HG03135 (cell line): Measurements from ENCODE around the gene EHD4.

Source experiments
- ATAC-seq: cut with Tn5 transposase; IDR thresholded peaks from one replicate; pipeline ENCODE4 v1.9.1; 2021; ENCODE audit warnings: mild to moderate bottlenecking, moderate library complexity; ENCODE audit not compliant: unreplicated experiment

EHD4 gene

GRCh38 chr15:41958002-41958420 is 14.3 kb downstream of the EHD4 start:
- ATAC-seq: no peak

- no peak for ATAC-seq
Observed at GRCh38 chr15:41957021-41957897, 15.1 kb downstream of the EHD4 start.

GRCh38 chr15:41955807-41956525 is 16.4 kb downstream of the EHD4 start:
- ATAC-seq: no peak

DNA sequence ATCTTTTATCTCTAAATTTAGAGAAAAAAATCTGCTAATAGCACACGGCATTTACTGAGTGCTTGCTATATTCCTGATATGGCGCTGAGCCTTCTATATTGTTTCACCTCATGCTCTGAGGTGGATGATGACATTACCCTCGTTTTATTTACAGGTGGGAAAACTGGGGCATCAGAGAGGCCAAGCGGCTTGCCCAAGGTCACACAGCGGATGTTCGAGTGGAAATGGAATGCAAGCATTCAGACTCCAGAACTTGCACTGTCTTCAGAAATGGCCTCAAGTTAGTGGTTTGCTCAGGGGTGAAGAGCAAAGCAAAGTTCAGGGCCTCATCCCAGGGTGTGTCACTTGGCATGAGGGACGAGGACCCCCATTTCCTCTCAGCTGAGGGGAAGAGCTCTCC is 17.3 kb downstream of the EHD4 start:
- no peak for ATAC-seq

GRCh38 chr15:41954036-41954435 is 18.3 kb downstream of the EHD4 start:
- no peak for ATAC-seq

DNA sequence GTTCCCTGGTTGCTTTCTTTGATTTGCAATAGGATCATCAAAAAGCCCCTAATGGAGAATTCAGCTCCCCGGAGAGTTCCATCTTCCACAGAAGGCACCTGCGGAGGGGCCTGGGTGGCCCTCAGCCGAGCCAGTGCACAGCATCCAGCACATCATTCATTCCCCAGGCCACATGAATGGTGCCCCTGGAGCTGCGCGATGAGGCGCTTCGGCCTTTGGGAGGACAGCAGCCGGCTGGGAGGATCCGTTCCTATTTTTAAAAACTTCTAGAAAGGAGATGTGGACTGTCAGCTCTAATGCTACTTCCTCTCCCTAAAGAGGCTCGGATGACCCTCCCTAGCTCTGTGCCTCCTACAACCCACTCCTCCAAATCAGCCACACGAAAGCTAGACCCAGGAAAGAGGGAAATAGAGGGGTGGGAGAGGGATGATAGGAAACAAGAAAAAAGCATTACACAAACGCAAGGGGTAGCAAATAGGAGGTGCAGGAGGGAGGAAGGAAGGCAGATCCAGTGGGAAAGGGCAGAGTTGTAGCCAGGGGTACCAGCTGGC is 20.3 kb downstream of the EHD4 start:
- no peak for ATAC-seq

DNA sequence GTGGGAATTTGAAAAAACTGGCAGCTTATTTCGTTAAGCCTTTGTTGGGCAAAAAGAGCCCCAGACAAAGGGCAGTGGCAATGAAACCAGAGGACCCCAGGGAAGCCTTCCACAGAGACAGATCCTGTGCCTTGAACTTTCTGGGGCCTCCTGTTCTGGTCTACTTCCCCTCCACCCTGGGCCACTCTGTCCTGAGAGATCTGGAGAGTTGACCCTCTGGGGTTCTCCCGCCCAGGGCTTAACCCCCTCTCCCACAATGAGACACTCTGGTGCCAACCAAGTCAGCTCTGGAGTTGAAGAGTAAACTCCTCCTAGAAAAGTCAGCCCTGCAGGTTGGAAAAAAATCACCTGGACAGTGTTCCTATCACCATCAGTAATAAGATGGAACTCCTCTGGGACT is 20.8 kb downstream of the EHD4 start:
- no peak for ATAC-seq

GRCh38 chr15:41950489-41950888 is 21.9 kb downstream of the EHD4 start:
- no peak for ATAC-seq

- no peak for ATAC-seq
Observed at GRCh38 chr15:41950127-41950483, 22.3 kb downstream of the EHD4 start.

GRCh38 chr15:41949401-41950126 is 22.8 kb downstream of the EHD4 start:
- no peak for ATAC-seq

DNA sequence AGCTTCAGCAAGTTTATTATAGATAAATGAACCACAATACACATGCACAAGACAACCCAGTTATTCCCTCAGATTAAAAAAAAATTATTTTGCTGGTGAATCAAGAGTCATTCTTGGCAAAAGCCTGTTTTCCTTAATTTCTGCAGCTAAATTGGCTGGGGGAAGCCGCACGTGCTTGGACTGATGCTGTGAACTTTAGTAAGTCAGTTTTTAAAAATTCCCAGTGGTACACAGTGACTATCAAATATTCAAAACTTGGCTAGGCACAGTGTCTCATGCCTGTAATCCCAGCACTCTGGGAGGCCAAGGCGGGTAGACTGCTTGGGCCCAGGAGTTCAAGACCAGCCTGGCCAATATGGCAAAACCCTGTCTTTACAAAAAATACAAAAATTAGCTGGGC is 23.9 kb downstream of the EHD4 start:
- ATAC-seq: no peak

GRCh38 chr15:41946970-41947369 is 25.4 kb downstream of the EHD4 start:
- ATAC-seq: no peak

DNA sequence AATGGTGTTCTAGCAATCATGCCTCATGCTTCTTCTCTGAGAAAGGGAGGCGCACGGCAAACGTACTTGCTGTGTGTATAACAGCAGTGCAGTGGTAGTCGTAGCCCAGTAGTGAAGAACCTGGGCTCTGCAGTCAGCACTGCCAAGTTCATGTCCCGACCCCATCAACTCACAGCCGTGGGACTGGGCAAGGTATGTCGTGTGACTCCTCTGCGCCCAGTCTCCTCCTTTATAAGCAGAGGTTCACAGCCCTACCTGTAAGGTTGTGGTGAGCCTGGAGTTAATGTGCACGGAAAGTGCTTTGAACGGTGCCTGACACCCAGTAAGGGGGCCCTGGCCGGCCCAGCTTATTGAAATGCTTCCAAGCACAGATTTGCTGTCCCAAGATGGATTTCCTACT is 26.6 kb downstream of the EHD4 start:
- no peak for ATAC-seq

- no peak for ATAC-seq
Observed at GRCh38 chr15:41945221-41945620, 27.1 kb downstream of the EHD4 start.

DNA sequence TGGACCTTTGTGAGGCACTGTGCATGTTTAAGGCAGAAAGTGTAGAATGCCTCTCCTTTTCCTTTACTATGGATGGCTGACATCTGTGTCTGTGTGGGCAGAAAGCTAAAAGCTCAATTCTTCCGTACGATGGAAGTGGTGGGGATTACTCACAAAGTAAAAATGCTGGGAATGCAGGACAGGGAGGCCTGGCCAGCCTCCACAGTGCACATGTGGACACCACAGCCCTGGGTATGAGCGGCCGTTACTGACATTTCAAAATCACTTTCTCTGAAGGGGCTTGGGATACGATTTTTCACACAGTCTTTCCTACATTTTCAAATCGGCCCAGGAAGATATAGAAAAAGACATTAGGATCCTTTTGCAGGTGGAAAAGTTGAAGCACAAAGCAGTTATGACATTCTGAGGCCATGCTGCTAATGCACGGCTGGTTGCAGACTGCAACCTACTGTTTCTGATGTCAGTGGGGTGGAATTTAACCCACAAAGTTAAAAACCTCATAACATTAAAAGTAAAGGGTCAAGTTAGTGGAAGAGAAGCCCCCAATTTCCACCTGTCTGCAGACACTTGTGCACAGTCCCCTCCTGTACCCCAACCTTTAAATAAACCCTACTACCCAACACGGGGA is 27.9 kb downstream of the EHD4 start:
- no peak for ATAC-seq

GRCh38 chr15:41943543-41944312 is 28.6 kb downstream of the EHD4 start:
- ATAC-seq: no peak

- no peak for ATAC-seq
Observed at GRCh38 chr15:41942886-41943285, 29.5 kb downstream of the EHD4 start.

GRCh38 chr15:41941644-41942415 is 30.5 kb downstream of the EHD4 start:
- no peak for ATAC-seq

DNA sequence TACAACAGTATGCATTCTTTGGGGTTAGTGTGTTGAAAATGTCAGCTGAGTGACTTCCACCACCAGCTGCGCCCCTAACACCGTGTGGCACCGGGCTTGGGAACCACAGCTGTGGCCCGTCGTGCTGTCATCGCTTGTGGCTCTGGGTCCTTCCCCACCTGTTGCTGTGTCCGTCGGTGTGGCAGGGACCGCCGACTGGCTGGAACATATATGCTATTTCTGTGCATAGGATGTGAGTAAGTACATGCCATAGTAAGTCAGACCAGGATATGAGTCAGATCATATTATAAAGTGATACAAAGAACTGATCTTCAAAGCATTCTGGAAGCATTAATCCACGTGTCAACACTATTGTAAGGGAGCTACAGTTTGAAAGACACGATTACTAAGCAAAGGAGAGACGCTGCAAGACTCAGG is 31.9 kb downstream of the EHD4 start:
- ATAC-seq: no peak
